Osteocyte (in vitro differentiated cells): ENCODE data around the gene SAMD13. TPM values are rescaled to one million over a fixed set of nuclear protein-coding genes. Genes with fewer than 3 reads are reported as not detected.
"Not testable (repeated sequence)": the region's sequence is repeated elsewhere in the genome, so short reads cannot be mapped to it uniquely, and the experiment has no call there.

ENCODE experiments used
- DNase-seq: peaks from one replicate; pipeline ENCODE4 v3.0.0; 2021; ENCODE audit warnings: mixed read lengths; ENCODE audit not compliant: unreplicated experiment; ENCODE audit errors: extremely low spot score
- H3K27ac Mint-ChIP-seq: one replicate; pipeline ENCODE4 v1.8.0; 2021; ENCODE audit warnings: mild to moderate bottlenecking, mixed read lengths; ENCODE audit not compliant: unreplicated experiment
- H3K27me3 Mint-ChIP-seq: one replicate; pipeline ENCODE4 v1.8.0; 2021; ENCODE audit warnings: mixed read lengths; ENCODE audit not compliant: unreplicated experiment
- H3K36me3 Mint-ChIP-seq: one replicate; pipeline ENCODE4 v1.8.0; 2021; ENCODE audit warnings: mixed read lengths; ENCODE audit not compliant: unreplicated experiment
- H3K4me1 Mint-ChIP-seq: one replicate; pipeline ENCODE4 v1.8.0; 2021; ENCODE audit warnings: mixed read lengths; ENCODE audit not compliant: unreplicated experiment
- H3K4me3 Mint-ChIP-seq: one replicate; pipeline ENCODE4 v1.8.0; 2021; ENCODE audit warnings: mild to moderate bottlenecking, moderate library complexity, mixed read lengths; ENCODE audit not compliant: unreplicated experiment
- H3K9me3 Mint-ChIP-seq: one replicate; pipeline ENCODE4 v1.8.0; 2021; ENCODE audit warnings: mixed read lengths; ENCODE audit not compliant: unreplicated experiment
- CTCF ChIP-seq: fragments of 200-600 bp; sonication (generic); IDR thresholded peaks from 2 replicates; pipeline ENCODE4 v1.5.0; 2021; ENCODE audit warnings: antibody characterized with exemption, mild to moderate bottlenecking, moderate library complexity
- total RNA-seq: library from RNA; stranded (reverse); gene quantifications from 2 replicates; pipeline ENCODE4 v1.2.1, GENCODE V29; 2021

SAMD13 gene
- total RNA-seq, 1 donor from 2014 or later: 0.99 TPM

GRCh38 chr1:84282780-84283333, 18.7 kb upstream of the SAMD13 start:
- no peak for TF ChIP-seq CTCF
- Mint-ChIP-seq H3K9me3 (peaks cover 16% of the 10 kb centered on the region), H3K4me3 (no peak overlapping the region), H3K36me3 (peaks cover 5% of the 10 kb centered on the region), H3K4me1 (no peaks in the 10 kb centered on the region), H3K27ac (no peak overlapping the region), H3K27me3 (peaks cover 19% of the 10 kb centered on the region)
- no peak for DNase-seq

GRCh38 chr1:84283381-84283780, 18.1 kb upstream of the SAMD13 start:
- Mint-ChIP-seq H3K4me1 (no peaks in the 10 kb centered on the region), H3K36me3 (peaks cover 6% of the 10 kb centered on the region), H3K27me3 (peaks cover 19% of the 10 kb centered on the region), H3K9me3 (peaks cover 18% of the 10 kb centered on the region), H3K4me3 (no peak overlapping the region), H3K27ac (no peak overlapping the region)
- TF ChIP-seq CTCF: no peak
- no peak for DNase-seq

GRCh38 chr1:84286071-84286470, 15.4 kb upstream of the SAMD13 start:
- H3K4me1 Mint-ChIP-seq: no peaks in the 10 kb centered on the region
- peaks cover 17% of the 10 kb centered on the region for H3K27me3 Mint-ChIP-seq
- peaks cover 6% of the 10 kb centered on the region for H3K36me3 Mint-ChIP-seq
- no peak overlapping the region for H3K27ac Mint-ChIP-seq
- H3K4me3 Mint-ChIP-seq: no peak overlapping the region
- peaks cover 22% of the 10 kb centered on the region for H3K9me3 Mint-ChIP-seq
- DNase-seq: no peak
- TF ChIP-seq CTCF: no peak

GRCh38 chr1:84287389-84287788, 14.1 kb upstream of the SAMD13 start:
- DNase-seq, H3K4me1 Mint-ChIP-seq, H3K4me3 Mint-ChIP-seq, H3K27ac Mint-ChIP-seq, H3K36me3 Mint-ChIP-seq: not testable (repeated sequence)
- peaks cover 17% of the 10 kb centered on the region for H3K27me3 Mint-ChIP-seq
- H3K9me3 Mint-ChIP-seq: peaks cover 22% of the 10 kb centered on the region

- H3K36me3 Mint-ChIP-seq: peaks cover 6% of the 10 kb centered on the region
- peaks cover 8% of the 10 kb centered on the region for H3K27me3 Mint-ChIP-seq
- H3K4me1 Mint-ChIP-seq: peaks cover 7% of the 10 kb centered on the region
- H3K4me3 Mint-ChIP-seq: no peak overlapping the region
- no peak for DNase-seq
- H3K9me3 Mint-ChIP-seq: peaks cover 22% of the 10 kb centered on the region
- no peak overlapping the region for H3K27ac Mint-ChIP-seq
- TF ChIP-seq CTCF: no peak
Measured at GRCh38 chr1:84289169-84289785, 12.2 kb upstream of the SAMD13 start.
